HCT116 (cell line): ENCODE results near the gene NHLH1.

Experiments
- CTCF ChIP-seq, 3 experiments: fragments of 200-600 bp in 1 of 3; sonication (generic) in 1 of 3; IDR thresholded peaks in 2 of 3; conservative IDR thresholded peaks in 1 of 3; 2 replicates each; pipeline ENCODE4 v1.5.1; 2012 to 2017; ENCODE audit warnings: low read depth in 2 of 3, low read length in 2 of 3, antibody characterized with exemption in 1 of 3, borderline replicate concordance in 1 of 3, control low read depth in 1 of 3, mild to moderate bottlenecking in 1 of 3, mixed read lengths in 1 of 3, mixed run types in 1 of 3, moderate library complexity in 1 of 3; ENCODE audit not compliant: insufficient read depth in 1 of 3
- EGR1 ChIP-seq: IDR thresholded peaks from 2 replicates; pipeline ENCODE4 v1.6.1; 2012; ENCODE audit warnings: low read depth
- EZH2phosphoT487 ChIP-seq: fragments of 200-600 bp; IDR thresholded peaks from 2 replicates; pipeline ENCODE4 v1.6.1; 2018; ENCODE audit warnings: antibody characterized with exemption, borderline replicate concordance
- JUND ChIP-seq: IDR thresholded peaks from 2 replicates; pipeline ENCODE4 v1.6.1; 2012
- POLR2A ChIP-seq: IDR thresholded peaks from 2 replicates; pipeline ENCODE4 v1.7.0; 2011; ENCODE audit warnings: borderline replicate concordance; ENCODE audit not compliant: insufficient read depth, insufficient read length; ENCODE audit errors: extremely low read depth
- POLR2AphosphoS5 ChIP-seq: IDR thresholded peaks from 2 replicates; pipeline ENCODE4 v1.6.1; 2011; ENCODE audit warnings: mild to moderate bottlenecking, low read depth, low read length, moderate library complexity
- SP1 ChIP-seq: IDR thresholded peaks from 2 replicates; pipeline ENCODE4 v1.6.1; 2012; ENCODE audit warnings: low read depth
- TCF7L2 ChIP-seq: IDR thresholded peaks from 2 replicates; pipeline ENCODE4 v1.7.0; 2011; ENCODE audit warnings: borderline replicate concordance, inconsistent platforms; ENCODE audit not compliant: insufficient read depth, insufficient read length; ENCODE audit errors: extremely low read depth

DNA sequence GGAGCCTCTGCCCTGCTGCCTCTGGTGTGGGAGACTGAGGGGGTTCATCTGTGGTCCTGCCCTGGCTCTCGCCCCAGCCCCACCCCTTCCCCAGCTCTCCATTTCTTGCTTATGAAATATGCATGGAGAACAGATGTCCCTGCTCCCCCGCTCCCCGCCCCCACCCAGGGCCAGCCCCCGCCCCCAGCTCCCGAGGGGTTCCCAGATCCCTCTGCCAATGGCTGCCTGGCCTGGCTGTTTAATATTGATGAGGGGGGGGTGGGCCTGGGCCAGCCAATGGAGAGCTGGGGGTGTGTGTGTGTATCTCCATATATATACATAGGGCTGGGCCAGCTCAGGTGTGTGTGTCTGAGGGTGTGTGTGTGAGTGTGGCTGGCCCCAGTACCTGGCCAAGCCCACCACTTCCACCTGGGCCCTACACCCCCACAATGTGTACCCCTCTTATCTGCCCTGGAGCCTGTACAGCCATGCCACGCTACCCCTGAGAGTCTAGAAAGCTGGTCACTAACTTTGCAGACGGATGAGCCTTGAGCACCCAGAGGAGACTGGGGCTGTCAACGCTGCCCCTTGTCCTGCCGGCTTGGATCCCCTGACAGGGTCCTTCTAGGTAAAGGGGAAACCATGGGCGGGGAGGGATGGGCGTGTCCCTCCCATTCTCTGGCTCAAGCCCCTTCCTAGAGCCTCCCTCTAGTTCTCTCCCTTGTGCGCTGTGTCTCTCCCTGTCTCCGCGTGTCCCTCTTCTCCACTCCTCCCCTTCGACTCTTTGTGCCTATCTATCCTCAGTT, at the start of gene NHLH1:
- no peak for TF ChIP-seq EGR1
- no peak for TF ChIP-seq POLR2AphosphoS5
- TF ChIP-seq CTCF (IDR thresholded peaks at IDR 0.05 in 2 of 3, conservative IDR thresholded peaks at IDR 0.05 in 1 of 3; ENCODE audit: borderline replicate concordance in 1 of 3, insufficient read depth in 1 of 3, low read depth in 2 of 3, low read length in 2 of 3): no peak
- no peak for TF ChIP-seq POLR2A
- TF ChIP-seq TCF7L2: no peak
- TF ChIP-seq EZH2phosphoT487: no peak
- TF ChIP-seq JUND: no peak
- no peak for TF ChIP-seq SP1
